ENCODE results near the gene RFLNA. TPM values are rescaled to one million over a fixed set of nuclear protein-coding genes. Genes with fewer than 3 reads are reported as not detected.

RFLNA gene
- total and polyA plus RNA-seq, 2 experiments from 2014 or later, result 1.2 to 4.6 TPM

GRCh38 chr12:124344022-124344421 lies 49.1 kb downstream of the RFLNA start:
- H3K9ac ChIP-seq, result no peak overlapping the region
- WGBS, 2 experiments (ENCODE audit: low coverage in 1 of 2, low lambda C conversion rate in 2 of 2, missing lambda C conversion rate in 2 of 2), result 85 to 86% methylated on average over 9 of the region's 9 CpGs
- H4K20me1 ChIP-seq (ENCODE audit: insufficient read depth), result no peaks in the 10 kb centered on the region
- no peaks in the 10 kb centered on the region for H3K9me2 ChIP-seq (ENCODE audit: insufficient read depth)
- peaks cover 11% of the 10 kb centered on the region for H3F3A ChIP-seq (ENCODE audit: insufficient read depth)
- no peak overlapping the region for H3K27ac ChIP-seq
- H3K4me1 ChIP-seq (ENCODE audit: insufficient read depth), result no peaks in the 10 kb centered on the region
- H3K79me2 ChIP-seq (ENCODE audit: insufficient read depth), result peaks cover 70% of the 10 kb centered on the region
- DNase-seq, result no peak
- H2AFZ ChIP-seq, result no peak overlapping the region
- H3K27me3 ChIP-seq (replicated peaks; ENCODE audit: insufficient read depth), result no peaks in the 10 kb centered on the region
- no peaks in the 10 kb centered on the region for H3K9me3 ChIP-seq (ENCODE audit: low read depth)
- in situ Hi-C loops (cut with MboI), result no loop called here
- H3K4me2 ChIP-seq (ENCODE audit: unreplicated experiment), result no peak overlapping the region
- TF ChIP-seq EZH2 (IDR thresholded peaks at IDR 0.05; ENCODE audit: insufficient read depth, poor library complexity, severe bottlenecking) (no peak), EZH2phosphoT487 (IDR thresholded peaks at IDR 0.05; ENCODE audit: insufficient read depth, low read depth) (no peak)
- H3K4me3 ChIP-seq, result no peak overlapping the region
- H3K36me3 ChIP-seq (ENCODE audit: low read depth), result peaks cover 62% of the 10 kb centered on the region

DNA sequence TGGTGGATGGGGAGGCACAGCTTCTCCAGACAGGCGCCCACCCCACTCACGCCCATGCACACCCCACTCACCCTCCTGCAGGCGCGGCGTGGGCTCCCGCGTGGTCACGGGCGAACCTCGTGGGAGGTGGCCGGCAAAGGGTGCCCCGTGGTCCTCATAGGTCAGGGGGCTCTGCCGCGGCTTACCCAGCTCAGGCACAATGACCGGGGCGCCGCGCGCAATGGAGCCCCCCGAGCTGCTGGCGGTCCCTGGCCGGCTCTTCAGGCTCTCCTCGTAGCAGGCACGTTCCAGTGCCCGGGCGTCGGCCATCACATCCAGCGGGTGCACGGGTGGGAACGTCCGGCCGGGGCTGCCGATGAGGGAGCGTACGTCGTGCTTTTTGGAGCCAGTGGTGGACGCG lies 49.6 kb downstream of the RFLNA start:
- Histone ChIP-seq H3K36me3 (ENCODE audit: low read depth) (peaks cover 62% of the 10 kb centered on the region), H3K9me3 (ENCODE audit: low read depth) (no peaks in the 10 kb centered on the region)

GRCh38 chr12:124345795-124346194 lies 50.9 kb downstream of the RFLNA start:
- 56 to 61% methylated on average over 10 to 13 of the region's 13 CpGs for whole genome bisulfite sequencing, 2 experiments (ENCODE audit: low coverage in 1 of 2, low lambda C conversion rate in 2 of 2, missing lambda C conversion rate in 2 of 2)
- peak; percentile 32 for DNase-seq
- H4K20me1 ChIP-seq (ENCODE audit: insufficient read depth), result no peaks in the 10 kb centered on the region
- peaks cover 8% of the 10 kb centered on the region for H3F3A ChIP-seq (ENCODE audit: insufficient read depth)
- H2AFZ ChIP-seq, result no peak overlapping the region
- no peak for TF ChIP-seq EZH2phosphoT487 (IDR thresholded peaks at IDR 0.05; ENCODE audit: insufficient read depth, low read depth)
- TF ChIP-seq EZH2 (IDR thresholded peaks at IDR 0.05; ENCODE audit: insufficient read depth, poor library complexity, severe bottlenecking), result no peak
- peaks cover 74% of the 10 kb centered on the region for H3K79me2 ChIP-seq (ENCODE audit: insufficient read depth)
- no peaks in the 10 kb centered on the region for H3K4me1 ChIP-seq (ENCODE audit: insufficient read depth)
- in situ Hi-C loops (cut with MboI), result no loop called here
- no peaks in the 10 kb centered on the region for H3K9me3 ChIP-seq (ENCODE audit: low read depth)
- H3K4me2 ChIP-seq (ENCODE audit: unreplicated experiment), result no peak overlapping the region
- H3K4me3 ChIP-seq, result no peak overlapping the region
- no peak overlapping the region for H3K27ac ChIP-seq
- no peak overlapping the region for H3K9ac ChIP-seq
- H3K9me2 ChIP-seq (ENCODE audit: insufficient read depth), result no peaks in the 10 kb centered on the region
- no peaks in the 10 kb centered on the region for H3K27me3 ChIP-seq (replicated peaks; ENCODE audit: insufficient read depth)
- H3K36me3 ChIP-seq (ENCODE audit: low read depth), result peaks cover 67% of the 10 kb centered on the region

More for the DNA sequence above, 49.6 kb downstream of the RFLNA start:
- Histone ChIP-seq H3K79me2 (ENCODE audit: insufficient read depth) (peaks cover 71% of the 10 kb centered on the region), H3K4me2 (ENCODE audit: unreplicated experiment) (no peak overlapping the region), H3K4me3 (no peak overlapping the region), H3F3A (ENCODE audit: insufficient read depth) (peaks cover 11% of the 10 kb centered on the region), H3K4me1 (ENCODE audit: insufficient read depth) (no peaks in the 10 kb centered on the region), H2AFZ (no peak overlapping the region), H3K9ac (no peak overlapping the region), H3K27ac (no peak overlapping the region), H3K27me3 (replicated peaks; ENCODE audit: insufficient read depth) (no peaks in the 10 kb centered on the region), H3K9me2 (ENCODE audit: insufficient read depth) (no peaks in the 10 kb centered on the region), H4K20me1 (ENCODE audit: insufficient read depth) (no peaks in the 10 kb centered on the region)
- no peak for DNase-seq
- no peak for TF ChIP-seq EZH2phosphoT487 (IDR thresholded peaks at IDR 0.05; ENCODE audit: insufficient read depth, low read depth)
- TF ChIP-seq EZH2 (IDR thresholded peaks at IDR 0.05; ENCODE audit: insufficient read depth, poor library complexity, severe bottlenecking), result no peak
- in situ Hi-C loops (cut with MboI), result no loop called here
- WGBS, 2 experiments (ENCODE audit: low coverage in 1 of 2, low lambda C conversion rate in 2 of 2, missing lambda C conversion rate in 2 of 2), result 95 to 96% methylated on average over 29 to 38 of the region's 38 CpGs

DNA sequence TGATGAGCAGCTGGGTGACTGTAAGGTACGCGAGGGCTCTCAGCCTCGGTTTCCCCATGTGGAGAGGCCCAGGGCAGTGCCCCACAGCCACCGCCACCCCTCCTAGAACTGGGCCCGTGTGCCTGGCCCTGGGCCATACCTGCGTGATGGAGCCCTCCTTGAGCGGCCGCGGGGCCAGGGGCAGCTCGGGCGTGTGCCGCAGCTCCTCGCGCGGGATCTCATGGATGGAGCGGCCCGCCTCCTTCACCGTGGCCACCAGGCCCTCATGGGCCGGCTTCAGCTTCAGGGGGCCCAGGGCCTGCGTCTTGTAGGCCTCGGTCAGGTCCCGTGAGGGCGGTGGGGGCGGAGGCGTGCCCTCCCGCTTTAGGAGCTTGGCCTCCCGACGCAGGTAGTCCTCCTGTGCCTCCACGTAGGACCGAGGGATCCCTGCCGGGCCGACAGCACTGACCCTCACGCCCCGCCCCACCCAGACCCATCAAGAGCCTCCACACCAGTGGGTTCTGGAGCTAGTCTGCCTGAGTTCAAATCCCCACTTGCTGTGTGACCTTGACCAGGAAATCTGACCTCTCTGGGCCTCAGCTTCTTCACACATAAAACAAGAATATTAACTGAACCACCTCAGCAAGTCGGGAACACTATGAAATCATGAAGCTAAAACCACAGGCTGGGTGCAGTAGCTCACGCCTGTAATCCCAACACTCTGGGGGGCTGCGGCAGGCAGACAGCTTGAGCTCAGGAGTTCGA lies 51.7 kb downstream of the RFLNA start:
- H3K27ac ChIP-seq, result no peak overlapping the region
- no peaks in the 10 kb centered on the region for H3K9me2 ChIP-seq (ENCODE audit: insufficient read depth)
- in situ Hi-C loops (cut with MboI), result no loop called here
- no peaks in the 10 kb centered on the region for H3K9me3 ChIP-seq (ENCODE audit: low read depth)
- H2AFZ ChIP-seq, result no peak overlapping the region
- peaks cover 9% of the 10 kb centered on the region; the same call in 1 of the 2 replicates for H3F3A ChIP-seq (ENCODE audit: insufficient read depth)
- no peak for DNase-seq
- H3K4me3 ChIP-seq, result no peak overlapping the region
- H3K9ac ChIP-seq, result no peak overlapping the region
- H4K20me1 ChIP-seq (ENCODE audit: insufficient read depth), result no peaks in the 10 kb centered on the region
- H3K36me3 ChIP-seq (ENCODE audit: low read depth), result peaks cover 70% of the 10 kb centered on the region
- H3K4me1 ChIP-seq (ENCODE audit: insufficient read depth), result no peaks in the 10 kb centered on the region
- TF ChIP-seq EZH2phosphoT487 (IDR thresholded peaks at IDR 0.05; ENCODE audit: insufficient read depth, low read depth), result no peak
- TF ChIP-seq EZH2 (IDR thresholded peaks at IDR 0.05; ENCODE audit: insufficient read depth, poor library complexity, severe bottlenecking), result no peak
- H3K79me2 ChIP-seq (ENCODE audit: insufficient read depth), result peaks cover 75% of the 10 kb centered on the region
- H3K4me2 ChIP-seq (ENCODE audit: unreplicated experiment), result no peak overlapping the region
- H3K27me3 ChIP-seq (replicated peaks; ENCODE audit: insufficient read depth), result no peaks in the 10 kb centered on the region
- WGBS, 2 experiments (ENCODE audit: low coverage in 1 of 2, low lambda C conversion rate in 2 of 2, missing lambda C conversion rate in 2 of 2), result 93% methylated on average over 26 to 33 of the region's 38 CpGs
